Stomach (tissue), 4 donors: ENCODE measurements around the gene CD300A.

Experiments used
- CTCF ChIP-seq, 7 experiments: fragments of 450-650 bp in 4 of 7; fragments of 200-600 bp in 3 of 7; sonication (generic) in 3 of 7; IDR thresholded peaks; one replicate each; pipeline ENCODE4 v1.5.1; 2016 to 2019; ENCODE audit warnings: antibody characterized with exemption in 7 of 7, control low read depth in 2 of 7, mild to moderate bottlenecking in 1 of 7
- EP300 ChIP-seq: sonication (generic); formaldehyde crosslinking; IDR thresholded peaks from one replicate; pipeline ENCODE4 v1.6.1; 2017; ENCODE audit warnings: antibody characterized with exemption
- POLR2A ChIP-seq, 4 donors: fragments of 450-650 bp; IDR thresholded peaks; one replicate each; pipeline ENCODE4 v1.6.1; 2016; ENCODE audit warnings: antibody characterized with exemption in 4 of 4, control low read depth in 2 of 4, mild to moderate bottlenecking in 1 of 4, moderate library complexity in 1 of 4

DNA sequence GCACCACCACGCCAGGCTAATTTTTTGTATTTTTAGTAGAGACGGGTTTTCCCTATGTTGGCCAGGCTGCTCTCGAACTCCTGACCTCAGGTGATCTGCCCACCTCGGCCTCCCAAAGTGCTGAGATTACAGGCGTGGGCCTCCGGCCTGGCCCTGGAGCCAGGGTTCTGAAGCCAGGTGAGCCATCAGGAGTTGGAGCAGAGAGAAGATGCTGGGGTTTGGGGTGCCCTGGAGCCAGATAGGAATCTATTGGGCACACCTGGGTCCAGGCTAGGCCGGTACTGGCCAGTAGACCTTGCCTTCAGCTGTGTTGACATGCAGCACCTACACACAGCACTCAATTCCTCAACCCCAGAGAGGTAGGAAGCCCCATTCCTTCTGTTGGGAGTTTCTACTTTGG lies 5.4 kb upstream of the CD300A start:
- TF ChIP-seq POLR2A (IDR thresholded peaks at IDR 0.05) (no peak), CTCF (IDR thresholded peaks at IDR 0.05) (no peak), EP300 (no peak)
